K562 (cell line): ENCODE measurements around the gene ROBO2. TPM values are rescaled to one million over a fixed set of nuclear protein-coding genes. Genes with fewer than 3 reads are reported as not detected.

ENCODE experiments used
- ATAC-seq: fragments of 200-7000 bp; cut with Tn5 transposase; 3 replicates; pipeline ENCODE4 v1.9.1; 2020; ENCODE audit warnings: moderate library complexity
- BruUV-seq: library from RNA; stranded (reverse); fragments of 400-500 nt; replicated peaks from 2 replicates; lab custom pipeline; 2021; lab: Mats Ljungman, UMichigan
- CTCF ChIA-PET: fragments of 300-600 bp; formaldehyde crosslinking; extraction: SDS; loops from one replicate; lab custom pipeline; 2021; ENCODE audit warnings: low intra/inter-chr PET ratio; lab: Yijun Ruan, JAX
- POLR2A ChIA-PET: fragments of 300-600, 350-650 bp; sonication (Branson Sonifier 250); formaldehyde crosslinking; extraction: SDS; loops from one replicate; lab custom pipeline; 2021; ENCODE audit warnings: antibody characterized with exemption, inconsistent platforms; lab: Yijun Ruan, JAX
- DNase-seq, 4 experiments: peaks; one replicate each; pipeline versions ENCODE4 v3.0.0 to v3.0.0-alpha.2; 2011 to 2018; ENCODE audit warnings: low spot score in 3 of 4, mixed read lengths in 3 of 4; ENCODE audit errors: extremely low read depth in 1 of 4
- FAIRE-seq: peaks from 2 replicates; lab custom pipeline; 2011; peaks lifted over from hg19 to GRCh38; lab: Jason Lieb, UNC
- H2AFZ ChIP-seq: 2 replicates; pipeline ENCODE4 v1.6.0; 2011; ENCODE audit warnings: low read depth, low read length, control low read depth, inconsistent platforms
- H3K27ac ChIP-seq: fragments of 200-600 bp; 3 replicates; pipeline ENCODE4 v1.8.0; 2011; ENCODE audit warnings: low read depth, mild to moderate bottlenecking, control low read depth, inconsistent platforms, low read length, moderate library complexity, mixed read lengths; ENCODE audit errors: extremely low read depth
- H3K27me3 ChIP-seq, 2 experiments: fragments of 300-600 bp in 1 of 2; 2 replicates in 1 of 2; 3 replicates in 1 of 2; pipeline versions ENCODE4 v1.6.0 to v1.8.0; 2011; ENCODE audit warnings: inconsistent platforms in 2 of 2, low read length in 2 of 2, mild to moderate bottlenecking in 1 of 2, mixed read lengths in 1 of 2, moderate library complexity in 1 of 2; ENCODE audit not compliant: control insufficient read depth in 2 of 2, insufficient read depth in 2 of 2
- H3K36me3 ChIP-seq: fragments of 300-600 bp; 3 replicates; pipeline ENCODE4 v1.8.0; 2011; ENCODE audit warnings: mild to moderate bottlenecking, low read length, inconsistent platforms; ENCODE audit not compliant: control insufficient read depth, insufficient read depth
- H3K4me1 ChIP-seq, 2 experiments: fragments of 200-600 bp in 1 of 2; replicated peaks in 1 of 2; 2 replicates in 1 of 2; 3 replicates in 1 of 2; pipeline versions ENCODE4 v1.5.1 to v1.8.0; 2011; ENCODE audit warnings: inconsistent platforms in 2 of 2, low read length in 2 of 2, mild to moderate bottlenecking in 1 of 2, mixed read lengths in 1 of 2, moderate library complexity in 1 of 2; ENCODE audit not compliant: control insufficient read depth in 2 of 2, insufficient read depth in 2 of 2
- H3K4me2 ChIP-seq: 2 replicates; pipeline ENCODE4 v1.6.1; 2011; ENCODE audit warnings: low read length, control low read depth, inconsistent platforms, mixed read lengths; ENCODE audit not compliant: insufficient read depth
- H3K4me3 ChIP-seq: fragments of 200-600 bp; sonication (generic), shearing (Covaris generic); 2 replicates; pipeline ENCODE4 v1.5.1; 2016; ENCODE audit warnings: control low read depth, inconsistent platforms
- H3K79me2 ChIP-seq: fragments of 200-600 bp; 3 replicates; pipeline ENCODE4 v1.8.0; 2011; ENCODE audit warnings: low read length, inconsistent platforms; ENCODE audit not compliant: control insufficient read depth, insufficient read depth
- H3K9ac ChIP-seq, 2 experiments: 2 replicates each; pipeline versions ENCODE4 v1.6.0 to v1.6.1; 2011; ENCODE audit warnings: low read depth in 2 of 2, low read length in 2 of 2, control low read depth in 1 of 2, inconsistent platforms in 1 of 2, mild to moderate bottlenecking in 1 of 2, mixed read lengths in 1 of 2; ENCODE audit not compliant: insufficient read depth in 1 of 2
- H3K9me1 ChIP-seq: one replicate; pipeline ENCODE4 v1.6.0; 2011; ENCODE audit warnings: inconsistent platforms, mild to moderate bottlenecking, low read length, moderate library complexity; ENCODE audit not compliant: control insufficient read depth, insufficient read depth
- H3K9me3 ChIP-seq: replicated peaks from 2 replicates; pipeline ENCODE4 v1.5.1; 2011; ENCODE audit warnings: low read depth, low read length, inconsistent platforms; ENCODE audit not compliant: control insufficient read depth, insufficient read depth
- H4K20me1 ChIP-seq: replicated peaks from 2 replicates; pipeline ENCODE4 v1.6.1; 2011; ENCODE audit warnings: low read length, inconsistent platforms, mixed read lengths; ENCODE audit not compliant: control insufficient read depth, insufficient read depth
- CREBBP ChIP-seq: IDR thresholded peaks from one replicate; pipeline ENCODE4 v1.6.1; 2012; ENCODE audit warnings: low read depth, mild to moderate bottlenecking, control low read depth, inconsistent platforms, low read length
- GTF2F1 ChIP-seq: IDR thresholded peaks from 2 replicates; pipeline ENCODE4 v1.6.1; 2011; ENCODE audit warnings: low read depth, low read length, improper control_type of control experiment
- HSF4 ChIP-seq: fragments of 250-450 bp; sonication (Bioruptor Pico); IDR thresholded peaks from 2 replicates; pipeline ENCODE4 v2.1.2; 2022; ENCODE audit warnings: mild to moderate bottlenecking, moderate library complexity, borderline replicate concordance
- IRF1 ChIP-seq: sonication (generic); formaldehyde crosslinking; IDR thresholded peaks from 2 replicates; pipeline ENCODE4 v1.8.0; 2022; ENCODE audit warnings: missing genetic modification reagents, mild to moderate bottlenecking, borderline replicate concordance
- NCOA6 ChIP-seq: fragments of 450-650 bp; IDR thresholded peaks from 2 replicates; pipeline ENCODE4 v1.6.1; 2017; ENCODE audit warnings: mild to moderate bottlenecking
- PML ChIP-seq: IDR thresholded peaks from 2 replicates; pipeline ENCODE4 v1.6.1; 2012; ENCODE audit warnings: low read length, inconsistent platforms
- SETDB1 ChIP-seq: IDR thresholded peaks from one replicate; pipeline ENCODE4 v1.6.1; 2012; ENCODE audit warnings: low read length, control low read depth, inconsistent platforms
- UBTF ChIP-seq, 2 experiments: IDR thresholded peaks; 2 replicates each; pipeline ENCODE4 v1.6.1; 2012; ENCODE audit warnings: improper control_type of control experiment in 2 of 2, low read depth in 2 of 2, low read length in 2 of 2, borderline replicate concordance in 1 of 2
- ZBTB8A ChIP-seq: fragments of 450-650 bp; IDR thresholded peaks from 2 replicates; pipeline ENCODE4 v1.6.1; 2018; ENCODE audit warnings: mild to moderate bottlenecking, moderate library complexity; ENCODE audit not compliant: partially characterized antibody
- WGBS: fragments of 100-300 bp; shearing (Covaris generic); methylation state at CpG from one replicate; pipeline ENCODE4 v1.1.6; 2016; ENCODE audit warnings: low coverage, mixed read lengths; ENCODE audit not compliant: insufficient coverage; ENCODE audit errors: missing lambda C conversion rate; 5-methylcytosine and 5-hydroxymethylcytosine counted together
- in situ Hi-C: fragments of 300-500 bp; cut with MboI; formaldehyde crosslinking; loops from 4 replicates; pipeline ENCODE4 v1.15.0; 2018; ENCODE audit warnings: inconsistent platforms, mixed read lengths
- intact Hi-C: fragments of 100-400 bp; cut with micrococcal nuclease; formaldehyde crosslinking; loops from 2 replicates; pipeline ENCODE4 v1.14.2; 2022
- polyA plus RNA-seq, 8 experiments: library from polyadenylated mRNA; depleted of rRNA in 4 of 8; stranded (reverse) in 5 of 8; unstranded in 3 of 8; fragments of >200 nt; fragmentation: Nextera tagmentation in 2 of 8; fragmentation: Illumina TruSeq in 1 of 8; extraction: Ambion mirVana in 2 of 8; extraction: Trizol in 1 of 8; gene quantifications; 2 replicates each; pipeline versions ENCODE4 v1.2.1 to v1.2.3, GENCODE V29; 2011 to 2014; ENCODE audit warnings: inconsistent platforms in 1 of 8, missing spikeins in 1 of 8
- total RNA-seq, 7 experiments: library from RNA; depleted of rRNA in 6 of 7; stranded (reverse); fragments of >200 nt in 6 of 7; fragmentation: Illumina TruSeq in 2 of 7; extraction: Trizol in 2 of 7; gene quantifications; 2 replicates each; pipeline versions ENCODE4 v1.2.1 to v1.2.3, GENCODE V29; 2011 to 2021; ENCODE audit warnings: low replicate concordance in 1 of 7

ROBO2 gene
- total and polyA plus RNA-seq, 9 of the 15 experiments (the other 6 are each of a cell fraction or from before 2014, with no cell fraction given): 0.84 to 3.0 (median 1.7) TPM

- ChIA-PET CTCF (no interaction called here), POLR2A (interaction anchor here (0.9 kb wide), 1 partner anchor 15 kb away, joined by 3 read pairs; no protein-coding TSS in a partner anchor)
- Histone ChIP-seq H3K4me3 (no peak overlapping the region), H3K9ac (no peak overlapping the region), H3K27ac (no peak overlapping the region), H2AFZ (no peak overlapping the region), H3K27me3 (no peaks in the 10 kb centered on the region), H3K4me2 (no peak overlapping the region), H3K9me1 (no peaks in the 10 kb centered on the region), H3K79me2 (no peaks in the 10 kb centered on the region), H4K20me1 (no peaks in the 10 kb centered on the region), H3K9me3 (no peaks in the 10 kb centered on the region), H3K36me3 (no peaks in the 10 kb centered on the region), H3K4me1 (no peaks in the 10 kb centered on the region; a peak in 3 of 5 replicates)
- no peak for FAIRE-seq
- intact Hi-C loops (no loop called here), in situ Hi-C loops (no loop called here)
- no TSS peak for BruUV-seq
- ATAC-seq: no peak
- WGBS: 89% methylated on average over 2 of the region's 2 CpGs
- TF ChIP-seq IRF1 (CRISPR knock-in tag) (no peak), HSF4 (no peak), PML (no peak), GTF2F1 (no peak), SETDB1 (no peak), CREBBP (no peak), NCOA6 (no peak), UBTF (IDR thresholded peaks at IDR 0.05; ENCODE audit: borderline replicate concordance in 1 of 2, low read depth in 2 of 2, low read length in 2 of 2) (no peak), ZBTB8A (no peak)
- DNase-seq: no peak
Observed at GRCh38 chr3:77232557-77232956, 192.7 kb downstream of the ROBO2 start.
